Endothelial cell of umbilical vein (primary cell): ENCODE data around the gene CHN1. TPM values are rescaled to one million over a fixed set of nuclear protein-coding genes. Genes with fewer than 3 reads are reported as not detected.

Source experiments
- BruUV-seq: library from RNA; stranded (reverse); fragments of 400-500 nt; replicated peaks from 2 replicates; lab custom pipeline; 2021; lab: Mats Ljungman, UMichigan
- CTCF ChIA-PET: fragments of 300-600, 350-600 bp; sonication (Branson Sonifier 250); formaldehyde crosslinking; loops from one replicate; lab custom pipeline; 2021; ENCODE audit warnings: antibody characterized with exemption, inconsistent platforms; lab: Charles Lee
- POLR2A ChIA-PET: fragments of 300-600, 350-600 bp; sonication (Branson Sonifier 250); formaldehyde crosslinking; loops from one replicate; lab custom pipeline; 2021; ENCODE audit warnings: antibody characterized with exemption, inconsistent platforms; lab: Charles Lee
- DNase-seq: peaks from one replicate; pipeline ENCODE4 v3.0.0-alpha.2; 2011; ENCODE audit warnings: low read depth, low spot score
- FAIRE-seq: peaks from 2 replicates; lab custom pipeline; 2011; peaks lifted over from hg19 to GRCh38; lab: Jason Lieb, UNC
- H2AFZ ChIP-seq: 2 replicates; pipeline ENCODE4 v1.6.0; 2012; ENCODE audit warnings: low read depth, low read length, control low read depth, inconsistent platforms
- H3K27ac ChIP-seq: 2 replicates; pipeline ENCODE4 v1.5.1; 2011; ENCODE audit warnings: low read depth, mild to moderate bottlenecking, control low read depth, low read length, moderate library complexity; ENCODE audit not compliant: insufficient read depth
- H3K27me3 ChIP-seq, 2 experiments: 2 replicates each; pipeline versions ENCODE4 v1.6.0 to v1.6.1; 2011; ENCODE audit warnings: low read length in 2 of 2, mixed read lengths in 1 of 2; ENCODE audit not compliant: control insufficient read depth in 2 of 2, insufficient read depth in 2 of 2
- H3K36me3 ChIP-seq, 2 experiments: 2 replicates in 1 of 2; 3 replicates in 1 of 2; pipeline ENCODE4 v1.5.1; 2011; ENCODE audit warnings: low read length in 2 of 2, mild to moderate bottlenecking in 1 of 2, moderate library complexity in 1 of 2; ENCODE audit not compliant: control insufficient read depth in 2 of 2, insufficient read depth in 2 of 2; ENCODE audit errors: extremely low read depth in 1 of 2
- H3K4me1 ChIP-seq: 3 replicates; pipeline ENCODE4 v1.5.1; 2011; ENCODE audit warnings: mild to moderate bottlenecking, low read length; ENCODE audit not compliant: control insufficient read depth, insufficient read depth; ENCODE audit errors: extremely low read depth
- H3K4me2 ChIP-seq: 2 replicates; pipeline ENCODE4 v1.6.1; 2011; ENCODE audit warnings: low read length, control low read depth, mixed read lengths; ENCODE audit not compliant: insufficient read depth
- H3K4me3 ChIP-seq, 3 experiments: fragments of 200-600 bp in 1 of 3; sonication (generic), shearing (Covaris generic) in 1 of 3; replicated peaks in 1 of 3; 2 replicates each; pipeline ENCODE4 v1.5.1; 2011 to 2016; ENCODE audit warnings: control low read depth in 3 of 3, low read length in 3 of 3, mild to moderate bottlenecking in 2 of 3, inconsistent platforms in 1 of 3, low read depth in 1 of 3, moderate library complexity in 1 of 3; ENCODE audit not compliant: insufficient read depth in 1 of 3
- H3K79me2 ChIP-seq: 2 replicates; pipeline ENCODE4 v1.6.0; 2012; ENCODE audit warnings: low read length, inconsistent platforms; ENCODE audit not compliant: control insufficient read depth, insufficient read depth
- H3K9ac ChIP-seq: replicated peaks from 2 replicates; pipeline ENCODE3; 2011; ENCODE audit warnings: low read length, control low read depth; ENCODE audit not compliant: insufficient read depth; ENCODE audit errors: extremely low read depth
- H3K9me1 ChIP-seq: replicated peaks from 3 replicates; pipeline ENCODE4 v1.6.0; 2011; ENCODE audit warnings: mild to moderate bottlenecking, low read length; ENCODE audit not compliant: control insufficient read depth, insufficient read depth; ENCODE audit errors: extremely low read depth
- H3K9me3 ChIP-seq: replicated peaks from 2 replicates; pipeline ENCODE4 v1.5.1; 2012; ENCODE audit warnings: low read length, inconsistent platforms; ENCODE audit not compliant: control insufficient read depth, insufficient read depth
- H4K20me1 ChIP-seq: replicated peaks from 2 replicates; pipeline ENCODE3; 2011; ENCODE audit warnings: mild to moderate bottlenecking, low read length; ENCODE audit not compliant: control insufficient read depth, insufficient read depth; ENCODE audit errors: extremely low read depth
- CTCF ChIP-seq, 2 donors: IDR thresholded peaks; 1 replicate in 1 of 2; 2 replicates in 1 of 2; pipeline ENCODE4 v1.5.1; 2011; ENCODE audit warnings: low read length in 2 of 2, mild to moderate bottlenecking in 2 of 2, moderate library complexity in 2 of 2, control low read depth in 1 of 2, inconsistent platforms in 1 of 2, low read depth in 1 of 2; ENCODE audit not compliant: insufficient read depth in 1 of 2; ENCODE audit errors: extremely low read depth in 1 of 2
- EZH2 ChIP-seq: IDR thresholded peaks from 2 replicates; pipeline ENCODE4 v1.6.1; 2012; ENCODE audit warnings: borderline replicate concordance, low read depth, mild to moderate bottlenecking, moderate library complexity, low read length, inconsistent platforms; ENCODE audit not compliant: severe bottlenecking
- FOS ChIP-seq: IDR thresholded peaks from 2 replicates; pipeline ENCODE4 v1.6.1; 2011; ENCODE audit warnings: mild to moderate bottlenecking, low read length, moderate library complexity, borderline replicate concordance; ENCODE audit not compliant: insufficient read depth
- GATA2 ChIP-seq: IDR thresholded peaks from 2 replicates; pipeline ENCODE4 v1.7.0; 2011; ENCODE audit warnings: low read depth, mild to moderate bottlenecking, moderate library complexity, mixed read lengths, low read length; ENCODE audit not compliant: insufficient read length, insufficient read depth
- JUN ChIP-seq: IDR thresholded peaks from 2 replicates; pipeline ENCODE4 v1.6.1; 2011; ENCODE audit warnings: borderline replicate concordance, low read depth; ENCODE audit not compliant: insufficient read length, insufficient read depth
- MAX ChIP-seq: IDR thresholded peaks from 2 replicates; pipeline ENCODE4 v1.6.1; 2011; ENCODE audit not compliant: insufficient read depth, insufficient read length
- MYC ChIP-seq: IDR thresholded peaks from one replicate; pipeline ENCODE4 v1.6.1; 2011; ENCODE audit warnings: mild to moderate bottlenecking, low read depth, low read length
- POLR2A ChIP-seq: IDR thresholded peaks from 2 replicates; pipeline ENCODE4 v1.6.1; 2012; ENCODE audit warnings: low read depth, mild to moderate bottlenecking, control low read depth, low read length
- POLR2AphosphoS5 ChIP-seq: IDR thresholded peaks from 2 replicates; pipeline ENCODE4 v1.6.1; 2012; ENCODE audit warnings: low read depth, mild to moderate bottlenecking, control low read depth, low read length, moderate library complexity; ENCODE audit not compliant: insufficient read depth
- dilution Hi-C: fragments of 300-500 bp; cut with MboI; formaldehyde crosslinking; loops from one replicate; pipeline ENCODE4 v1.15.0; 2019; ENCODE audit warnings: low sequenced_read_pairs; ENCODE audit not compliant: extremely low pct_ligation_motif_present
- intact Hi-C: fragments of 100-400 bp; cut with micrococcal nuclease; formaldehyde crosslinking; loops from one replicate; pipeline ENCODE4 v1.10.0; 2022
- polyA plus RNA-seq, 4 experiments: library from polyadenylated mRNA; depleted of rRNA in 3 of 4; stranded (reverse) in 3 of 4; unstranded in 1 of 4; fragments of >200 nt; gene quantifications; 2 replicates each; pipeline versions ENCODE4 v1.2.1 to v1.2.3, GENCODE V29; 2011 to 2012; ENCODE audit warnings: missing spikeins in 1 of 4
- total RNA-seq: library from RNA; stranded (reverse); gene quantifications from 2 replicates; pipeline ENCODE4 v1.2.3, GENCODE V29; 2021

The CHN1 gene
- total and polyA plus RNA-seq, 2 donors (not counting 3 experiments of a cell fraction or from before 2014, with no cell fraction given): 23.3 to 24.9 TPM

GRCh38 chr2:174774886-174775285 is 230.3 kb downstream of the CHN1 start:
- FAIRE-seq: no peak

More at GRCh38 chr2:174774886-174775285, 230.3 kb downstream of the CHN1 start:
- Histone ChIP-seq H3K4me2 (no peak overlapping the region), H3K4me1 (no peaks in the 10 kb centered on the region), H3K9me1 (no peaks in the 10 kb centered on the region), H4K20me1 (no peaks in the 10 kb centered on the region), H3K9me3 (no peaks in the 10 kb centered on the region), H3K27ac (no peak overlapping the region), H3K27me3 (no peaks in the 10 kb centered on the region), H2AFZ (no peak overlapping the region), H3K4me3 (no peak overlapping the region), H3K9ac (no peak overlapping the region), H3K36me3 (no peaks in the 10 kb centered on the region), H3K79me2 (no peaks in the 10 kb centered on the region)
- POLR2A ChIA-PET: no interaction called here
- CTCF ChIA-PET: interaction anchor here (0.9 to 9.2 kb wide), 7 partner anchors 11 to 214 kb away, joined by 3 to 584 read pairs (median 8); partner anchors contain the start of gene CHRNA1
- BruUV-seq: no TSS peak
- TF ChIP-seq JUN (no peak), MYC (no peak), MAX (no peak), EZH2 (no peak), GATA2 (no peak), POLR2AphosphoS5 (no peak), CTCF (IDR thresholded peaks at IDR 0.05; ENCODE audit: extremely low read depth in 1 of 2, insufficient read depth in 1 of 2, low read depth in 1 of 2, low read length in 2 of 2) (no peak), POLR2A (no peak), FOS (no peak)
- dilution Hi-C loops (loop anchor here (10.0 kb wide), 1 partner anchor 210 kb away; no protein-coding TSS in a partner anchor), intact Hi-C loops (loop anchor here (10.0 kb wide), 1 partner anchor 320 kb away; no protein-coding TSS in a partner anchor)
- no peak for DNase-seq
